HL-60 (cell line): ENCODE measurements around the gene SMURF2.

Experiments used
- GABPA ChIP-seq: IDR thresholded peaks from 2 replicates; pipeline ENCODE4 v1.6.1; 2012; ENCODE audit warnings: low read depth
- TF ChIP-seq, protein P1 (sequence below): IDR thresholded peaks from one replicate; pipeline ENCODE4 v1.5.1; 2011; ENCODE audit warnings: low read length, control low read depth, inconsistent platforms; ENCODE audit not compliant: insufficient read depth
- TF ChIP-seq, protein P2 (sequence below): IDR thresholded peaks from 2 replicates; pipeline ENCODE4 v1.6.1; 2012; ENCODE audit warnings: low read depth; ENCODE audit not compliant: insufficient replicate concordance

DNA sequence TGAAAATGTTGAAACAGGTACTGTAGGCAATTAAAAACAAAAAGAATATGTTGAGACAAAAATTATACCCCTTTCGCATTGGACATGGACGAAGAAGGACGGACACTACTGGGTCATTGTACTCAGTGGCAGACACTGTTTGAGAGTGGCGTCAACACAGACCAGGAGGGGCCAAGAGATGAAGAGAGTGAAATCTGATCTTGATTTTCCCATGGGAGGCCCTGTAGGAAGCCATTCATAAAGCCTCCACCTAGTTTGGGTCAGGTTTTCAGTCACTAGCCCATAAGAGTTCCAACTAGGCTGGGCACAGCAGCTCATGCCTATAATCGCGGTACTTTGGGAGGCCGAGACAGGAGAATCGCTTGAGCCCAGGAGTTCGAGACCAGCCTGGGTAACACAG, 23.6 kb upstream of the SMURF2 start:
- TF ChIP-seq, protein P1, sequence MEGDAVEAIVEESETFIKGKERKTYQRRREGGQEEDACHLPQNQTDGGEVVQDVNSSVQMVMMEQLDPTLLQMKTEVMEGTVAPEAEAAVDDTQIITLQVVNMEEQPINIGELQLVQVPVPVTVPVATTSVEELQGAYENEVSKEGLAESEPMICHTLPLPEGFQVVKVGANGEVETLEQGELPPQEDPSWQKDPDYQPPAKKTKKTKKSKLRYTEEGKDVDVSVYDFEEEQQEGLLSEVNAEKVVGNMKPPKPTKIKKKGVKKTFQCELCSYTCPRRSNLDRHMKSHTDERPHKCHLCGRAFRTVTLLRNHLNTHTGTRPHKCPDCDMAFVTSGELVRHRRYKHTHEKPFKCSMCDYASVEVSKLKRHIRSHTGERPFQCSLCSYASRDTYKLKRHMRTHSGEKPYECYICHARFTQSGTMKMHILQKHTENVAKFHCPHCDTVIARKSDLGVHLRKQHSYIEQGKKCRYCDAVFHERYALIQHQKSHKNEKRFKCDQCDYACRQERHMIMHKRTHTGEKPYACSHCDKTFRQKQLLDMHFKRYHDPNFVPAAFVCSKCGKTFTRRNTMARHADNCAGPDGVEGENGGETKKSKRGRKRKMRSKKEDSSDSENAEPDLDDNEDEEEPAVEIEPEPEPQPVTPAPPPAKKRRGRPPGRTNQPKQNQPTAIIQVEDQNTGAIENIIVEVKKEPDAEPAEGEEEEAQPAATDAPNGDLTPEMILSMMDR, result no peak
- TF ChIP-seq GABPA, result no peak
- TF ChIP-seq, protein P2, sequence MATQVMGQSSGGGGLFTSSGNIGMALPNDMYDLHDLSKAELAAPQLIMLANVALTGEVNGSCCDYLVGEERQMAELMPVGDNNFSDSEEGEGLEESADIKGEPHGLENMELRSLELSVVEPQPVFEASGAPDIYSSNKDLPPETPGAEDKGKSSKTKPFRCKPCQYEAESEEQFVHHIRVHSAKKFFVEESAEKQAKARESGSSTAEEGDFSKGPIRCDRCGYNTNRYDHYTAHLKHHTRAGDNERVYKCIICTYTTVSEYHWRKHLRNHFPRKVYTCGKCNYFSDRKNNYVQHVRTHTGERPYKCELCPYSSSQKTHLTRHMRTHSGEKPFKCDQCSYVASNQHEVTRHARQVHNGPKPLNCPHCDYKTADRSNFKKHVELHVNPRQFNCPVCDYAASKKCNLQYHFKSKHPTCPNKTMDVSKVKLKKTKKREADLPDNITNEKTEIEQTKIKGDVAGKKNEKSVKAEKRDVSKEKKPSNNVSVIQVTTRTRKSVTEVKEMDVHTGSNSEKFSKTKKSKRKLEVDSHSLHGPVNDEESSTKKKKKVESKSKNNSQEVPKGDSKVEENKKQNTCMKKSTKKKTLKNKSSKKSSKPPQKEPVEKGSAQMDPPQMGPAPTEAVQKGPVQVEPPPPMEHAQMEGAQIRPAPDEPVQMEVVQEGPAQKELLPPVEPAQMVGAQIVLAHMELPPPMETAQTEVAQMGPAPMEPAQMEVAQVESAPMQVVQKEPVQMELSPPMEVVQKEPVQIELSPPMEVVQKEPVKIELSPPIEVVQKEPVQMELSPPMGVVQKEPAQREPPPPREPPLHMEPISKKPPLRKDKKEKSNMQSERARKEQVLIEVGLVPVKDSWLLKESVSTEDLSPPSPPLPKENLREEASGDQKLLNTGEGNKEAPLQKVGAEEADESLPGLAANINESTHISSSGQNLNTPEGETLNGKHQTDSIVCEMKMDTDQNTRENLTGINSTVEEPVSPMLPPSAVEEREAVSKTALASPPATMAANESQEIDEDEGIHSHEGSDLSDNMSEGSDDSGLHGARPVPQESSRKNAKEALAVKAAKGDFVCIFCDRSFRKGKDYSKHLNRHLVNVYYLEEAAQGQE, result no peak
